GM12891 (cell line): ENCODE results near the gene CELA3A.
"Not testable (repeated sequence)": the region's sequence is repeated elsewhere in the genome, so short reads cannot be mapped to it uniquely, and the experiment has no call there.

Experiments used
- POLR2A ChIP-seq: IDR thresholded peaks from 2 replicates; pipeline ENCODE4 v1.6.1; 2011; ENCODE audit warnings: low read depth, low read length, control low read depth
- POLR2AphosphoS5 ChIP-seq: IDR thresholded peaks from 2 replicates; pipeline ENCODE4 v1.6.1; 2011; ENCODE audit warnings: low read depth, low read length, control low read depth
- SPI1 ChIP-seq: IDR thresholded peaks from 2 replicates; pipeline ENCODE4 v1.6.1; 2011; ENCODE audit warnings: low read depth, low read length, control low read depth

DNA sequence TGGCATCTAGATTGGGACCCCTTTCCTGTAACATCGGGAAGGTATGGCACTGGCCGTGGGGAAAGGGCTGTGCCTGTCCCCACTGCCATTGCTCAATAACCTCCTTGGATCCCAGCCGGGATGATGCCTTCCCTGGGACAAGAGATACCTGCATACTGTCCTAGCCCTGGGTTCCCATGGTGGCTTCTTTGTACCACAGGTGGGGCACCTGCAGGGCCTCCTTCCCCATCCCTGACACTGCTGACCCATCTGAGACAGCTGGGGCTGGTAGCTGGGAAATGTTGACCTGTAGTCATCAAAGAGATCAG lies 4.8 kb upstream of the CELA3A start:
- TF ChIP-seq SPI1, POLR2A, POLR2AphosphoS5: not testable (repeated sequence)
